ENCODE results near the gene BSN.

BSN gene

DNA sequence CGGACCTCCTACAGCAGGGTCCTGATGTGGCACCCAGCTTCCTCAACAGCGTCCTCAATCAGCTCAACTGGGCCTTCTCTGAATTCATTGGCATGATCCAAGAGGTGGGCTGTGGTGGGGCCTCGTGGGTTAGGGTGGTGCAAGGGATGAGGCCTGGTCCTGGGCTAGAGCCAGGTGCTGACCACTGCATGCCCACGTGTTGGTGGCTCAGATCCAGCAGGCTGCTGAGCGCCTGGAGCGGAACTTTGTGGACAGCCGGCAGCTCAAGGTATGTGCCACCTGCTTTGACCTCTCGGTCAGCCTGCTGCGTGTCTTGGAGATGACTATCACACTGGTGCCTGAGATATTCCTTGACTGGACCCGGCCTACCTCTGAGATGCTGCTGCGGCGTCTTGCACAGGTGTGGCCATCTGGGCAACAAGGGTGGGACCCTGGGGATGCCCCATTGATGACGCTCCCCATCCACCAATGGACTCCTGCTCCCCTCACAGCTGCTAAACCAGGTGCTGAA, 161.4 kb downstream of the BSN start:
- Histone ChIP-seq H3K27ac (ENCODE audit: low read length) (no peak overlapping the region), H4K20me1 (ENCODE audit: insufficient read depth, low read length) (peaks cover 11% of the 10 kb centered on the region), H3K9me3 (ENCODE audit: insufficient read depth, low read length, severe bottlenecking) (no peaks in the 10 kb centered on the region), H2AFZ (ENCODE audit: low read depth, low read length) (no peak overlapping the region), H3K4me3 (ENCODE audit: low read depth in 1 of 2, low read length in 2 of 2) (no peak overlapping the region), H3K4me1 (ENCODE audit: insufficient read depth, low read length) (peaks cover 33% of the 10 kb centered on the region), H3K4me2 (ENCODE audit: insufficient read depth, low read length) (no peak overlapping the region), H3K36me3 (ENCODE audit: insufficient read depth, low read length) (peaks cover 33% of the 10 kb centered on the region), H3K27me3 (ENCODE audit: insufficient read depth, low read length, poor library complexity) (no peaks in the 10 kb centered on the region), H3K79me2 (ENCODE audit: insufficient read depth, low read length) (no peaks in the 10 kb centered on the region), H3K9ac (ENCODE audit: low read depth, low read length) (no peak overlapping the region)
- no peak for ATAC-seq (ENCODE audit: insufficient read depth, low read depth)
- TF ChIP-seq, protein P1, sequence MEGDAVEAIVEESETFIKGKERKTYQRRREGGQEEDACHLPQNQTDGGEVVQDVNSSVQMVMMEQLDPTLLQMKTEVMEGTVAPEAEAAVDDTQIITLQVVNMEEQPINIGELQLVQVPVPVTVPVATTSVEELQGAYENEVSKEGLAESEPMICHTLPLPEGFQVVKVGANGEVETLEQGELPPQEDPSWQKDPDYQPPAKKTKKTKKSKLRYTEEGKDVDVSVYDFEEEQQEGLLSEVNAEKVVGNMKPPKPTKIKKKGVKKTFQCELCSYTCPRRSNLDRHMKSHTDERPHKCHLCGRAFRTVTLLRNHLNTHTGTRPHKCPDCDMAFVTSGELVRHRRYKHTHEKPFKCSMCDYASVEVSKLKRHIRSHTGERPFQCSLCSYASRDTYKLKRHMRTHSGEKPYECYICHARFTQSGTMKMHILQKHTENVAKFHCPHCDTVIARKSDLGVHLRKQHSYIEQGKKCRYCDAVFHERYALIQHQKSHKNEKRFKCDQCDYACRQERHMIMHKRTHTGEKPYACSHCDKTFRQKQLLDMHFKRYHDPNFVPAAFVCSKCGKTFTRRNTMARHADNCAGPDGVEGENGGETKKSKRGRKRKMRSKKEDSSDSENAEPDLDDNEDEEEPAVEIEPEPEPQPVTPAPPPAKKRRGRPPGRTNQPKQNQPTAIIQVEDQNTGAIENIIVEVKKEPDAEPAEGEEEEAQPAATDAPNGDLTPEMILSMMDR (IDR thresholded peaks at IDR 0.05; ENCODE audit: borderline replicate concordance, extremely low read depth, low read length, poor library complexity, severe bottlenecking): no peak
- no peak for TF ChIP-seq EZH2 (IDR thresholded peaks at IDR 0.05; ENCODE audit: borderline replicate concordance, low read depth, low read length, severe bottlenecking)
- no peak for DNase-seq

DNA sequence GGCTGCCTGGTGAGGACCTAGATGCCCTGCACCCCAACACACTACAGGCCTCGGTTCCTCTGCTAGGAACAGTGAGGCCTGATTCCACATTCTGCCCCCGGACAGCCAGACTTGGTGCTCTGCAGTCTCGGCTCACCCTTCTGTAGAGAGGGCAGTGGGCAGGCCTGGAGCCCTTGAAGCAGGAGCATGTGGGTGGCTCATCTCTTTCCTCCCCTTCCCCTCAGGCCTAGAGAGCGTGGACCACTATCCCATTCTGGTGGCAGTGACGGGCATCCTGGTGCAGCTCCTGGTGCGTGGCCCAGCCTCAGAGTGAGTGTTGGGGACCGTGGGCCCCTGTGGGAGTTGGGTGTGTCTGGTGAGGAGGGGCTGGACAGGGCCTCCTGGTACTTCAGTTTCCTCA, 161.9 kb downstream of the BSN start:
- H3K36me3 ChIP-seq (ENCODE audit: insufficient read depth, low read length): peaks cover 39% of the 10 kb centered on the region
- DNase-seq (no peak), ATAC-seq (ENCODE audit: insufficient read depth, low read depth) (no peak)
- no peak overlapping the region for H3K4me3 ChIP-seq (ENCODE audit: low read depth in 1 of 2, low read length in 2 of 2)
- H3K9me3 ChIP-seq (ENCODE audit: insufficient read depth, low read length, severe bottlenecking): no peaks in the 10 kb centered on the region
- TF ChIP-seq, protein P1 (IDR thresholded peaks at IDR 0.05; ENCODE audit: borderline replicate concordance, extremely low read depth, low read length, poor library complexity, severe bottlenecking): no peak
- no peak for TF ChIP-seq EZH2 (IDR thresholded peaks at IDR 0.05; ENCODE audit: borderline replicate concordance, low read depth, low read length, severe bottlenecking)
- H3K4me1 ChIP-seq (ENCODE audit: insufficient read depth, low read length): peaks cover 38% of the 10 kb centered on the region
- no peaks in the 10 kb centered on the region for H3K27me3 ChIP-seq (ENCODE audit: insufficient read depth, low read length, poor library complexity)
- peaks cover 16% of the 10 kb centered on the region for H4K20me1 ChIP-seq (ENCODE audit: insufficient read depth, low read length)
- H3K27ac ChIP-seq (ENCODE audit: low read length): no peak overlapping the region
- no peak overlapping the region for H2AFZ ChIP-seq (ENCODE audit: low read depth, low read length)
- no peak overlapping the region for H3K4me2 ChIP-seq (ENCODE audit: insufficient read depth, low read length)
- H3K9ac ChIP-seq (ENCODE audit: low read depth, low read length): no peak overlapping the region
- peaks cover 3% of the 10 kb centered on the region; the same call in 1 of the 2 replicates for H3K79me2 ChIP-seq (ENCODE audit: insufficient read depth, low read length)

DNA sequence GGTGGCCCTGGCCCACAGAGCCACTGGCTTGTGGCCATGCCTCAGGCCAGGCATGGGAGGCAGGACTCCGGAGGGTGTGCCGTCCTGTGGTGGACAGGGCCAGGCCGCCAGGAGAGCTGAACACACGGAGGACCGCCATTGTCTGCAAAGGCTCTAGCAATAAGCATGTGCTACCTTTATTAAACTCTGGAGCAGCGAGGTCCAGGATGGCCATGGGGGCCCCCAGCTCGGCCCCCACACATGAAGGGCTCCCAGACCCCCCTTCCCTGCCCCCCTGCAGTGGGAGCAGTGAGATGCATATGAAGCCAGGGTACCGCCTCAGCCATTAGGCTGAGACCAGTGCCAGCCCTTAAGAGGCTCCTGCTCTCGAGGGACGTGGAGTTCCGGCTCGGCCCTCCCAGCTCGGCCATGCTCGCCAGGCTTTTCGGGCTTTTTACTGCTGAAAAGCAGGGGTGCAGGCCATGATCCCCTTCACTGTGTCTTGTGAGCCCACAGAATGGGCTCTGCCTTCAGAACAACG, 162.5 kb downstream of the BSN start:
- Histone ChIP-seq H3K9me3 (ENCODE audit: insufficient read depth, low read length, severe bottlenecking) (no peaks in the 10 kb centered on the region), H3K27me3 (ENCODE audit: insufficient read depth, low read length, poor library complexity) (no peaks in the 10 kb centered on the region), H3K4me3 (ENCODE audit: low read depth in 1 of 2, low read length in 2 of 2) (no peak overlapping the region), H3K9ac (ENCODE audit: low read depth, low read length) (no peak overlapping the region), H2AFZ (ENCODE audit: low read depth, low read length) (no peak overlapping the region), H3K4me2 (ENCODE audit: insufficient read depth, low read length) (no peak overlapping the region), H4K20me1 (ENCODE audit: insufficient read depth, low read length) (peaks cover 21% of the 10 kb centered on the region), H3K27ac (ENCODE audit: low read length) (no peak overlapping the region), H3K79me2 (ENCODE audit: insufficient read depth, low read length) (peaks cover 8% of the 10 kb centered on the region; the same call in 1 of the 2 replicates), H3K4me1 (ENCODE audit: insufficient read depth, low read length) (peaks cover 39% of the 10 kb centered on the region), H3K36me3 (ENCODE audit: insufficient read depth, low read length) (peaks cover 44% of the 10 kb centered on the region)
- DNase-seq (no peak), ATAC-seq (ENCODE audit: insufficient read depth, low read depth) (no peak)
- no peak for TF ChIP-seq EZH2 (IDR thresholded peaks at IDR 0.05; ENCODE audit: borderline replicate concordance, low read depth, low read length, severe bottlenecking)
- TF ChIP-seq, protein P1 (IDR thresholded peaks at IDR 0.05; ENCODE audit: borderline replicate concordance, extremely low read depth, low read length, poor library complexity, severe bottlenecking): no peak

Data from DND-41 (cell line).